Right lobe of liver (tissue), 4 donors: ENCODE measurements around the gene CHST8.

ENCODE experiments used
- POLR2A ChIP-seq: fragments of 450-650 bp; IDR thresholded peaks from one replicate; pipeline ENCODE4 v1.6.1; 2017; ENCODE audit warnings: antibody characterized with exemption, mild to moderate bottlenecking
- TF ChIP-seq, protein P1 (sequence below), 4 donors: fragments of 200-600 bp in 3 of 4; fragments of 450-650 bp in 1 of 4; IDR thresholded peaks; one replicate each; pipeline versions ENCODE4 v1.5.1 to v1.8.0; 2016 to 2022; ENCODE audit warnings: antibody characterized with exemption in 4 of 4, mild to moderate bottlenecking in 2 of 4
- donor health status: DM: no; HTN: no; CAD: no.
- donor health status: DM: no; HTN: no; CAD: no.
- donor health status: DM: no; HTN: yes; CAD: no.

DNA sequence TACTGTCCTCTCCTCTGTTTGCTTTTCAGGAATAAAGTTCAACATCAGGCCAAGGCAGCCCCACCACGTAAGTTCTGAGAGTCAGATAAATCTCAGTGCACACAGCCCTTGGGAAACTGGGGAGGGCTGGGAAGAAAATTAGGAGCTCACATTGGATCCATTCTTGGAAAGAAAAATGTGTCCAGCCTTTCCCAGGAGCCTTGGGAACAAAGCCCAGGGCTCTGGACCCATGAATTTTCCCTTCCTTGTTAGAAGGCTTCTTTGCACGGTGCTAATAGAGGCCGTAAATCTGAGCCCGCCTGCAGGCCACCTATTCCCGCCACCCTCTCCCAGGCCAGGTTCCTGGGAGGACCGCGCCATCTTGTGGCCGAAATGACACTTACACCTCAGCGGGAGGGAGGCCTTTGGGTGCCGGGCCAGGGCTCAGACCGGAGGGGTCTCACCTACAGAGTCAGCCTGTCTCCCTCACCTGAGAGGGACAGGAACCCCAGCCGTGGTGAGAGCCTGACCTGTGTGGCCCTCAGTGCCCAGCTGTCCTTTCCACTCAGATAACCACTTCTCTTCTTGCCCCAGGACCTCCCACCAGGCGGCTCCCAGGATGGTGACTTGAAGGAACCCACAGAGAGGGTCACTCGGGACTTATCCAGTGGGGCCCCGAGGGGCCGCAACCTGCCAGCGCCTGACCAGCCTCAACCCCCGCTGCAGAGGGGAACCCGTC, 149.8 kb downstream of the CHST8 start:
- no peak for TF ChIP-seq POLR2A
- TF ChIP-seq, protein P1, sequence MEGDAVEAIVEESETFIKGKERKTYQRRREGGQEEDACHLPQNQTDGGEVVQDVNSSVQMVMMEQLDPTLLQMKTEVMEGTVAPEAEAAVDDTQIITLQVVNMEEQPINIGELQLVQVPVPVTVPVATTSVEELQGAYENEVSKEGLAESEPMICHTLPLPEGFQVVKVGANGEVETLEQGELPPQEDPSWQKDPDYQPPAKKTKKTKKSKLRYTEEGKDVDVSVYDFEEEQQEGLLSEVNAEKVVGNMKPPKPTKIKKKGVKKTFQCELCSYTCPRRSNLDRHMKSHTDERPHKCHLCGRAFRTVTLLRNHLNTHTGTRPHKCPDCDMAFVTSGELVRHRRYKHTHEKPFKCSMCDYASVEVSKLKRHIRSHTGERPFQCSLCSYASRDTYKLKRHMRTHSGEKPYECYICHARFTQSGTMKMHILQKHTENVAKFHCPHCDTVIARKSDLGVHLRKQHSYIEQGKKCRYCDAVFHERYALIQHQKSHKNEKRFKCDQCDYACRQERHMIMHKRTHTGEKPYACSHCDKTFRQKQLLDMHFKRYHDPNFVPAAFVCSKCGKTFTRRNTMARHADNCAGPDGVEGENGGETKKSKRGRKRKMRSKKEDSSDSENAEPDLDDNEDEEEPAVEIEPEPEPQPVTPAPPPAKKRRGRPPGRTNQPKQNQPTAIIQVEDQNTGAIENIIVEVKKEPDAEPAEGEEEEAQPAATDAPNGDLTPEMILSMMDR (IDR thresholded peaks at IDR 0.05) = peak; percentile 89 to 91 (median 90)
